A673 (cell line): ENCODE measurements around the gene MTF2. TPM values are rescaled to one million over a fixed set of nuclear protein-coding genes. Genes with fewer than 3 reads are reported as not detected.

Experiments
- BruUV-seq: library from RNA; stranded (reverse); fragments of 400-500 nt; replicated peaks from 2 replicates; lab custom pipeline; 2021; lab: Mats Ljungman, UMichigan
- CTCF ChIA-PET: fragments of 300-600 bp; sonication (Branson Sonifier 250); formaldehyde crosslinking; loops from one replicate; lab custom pipeline; 2022; ENCODE audit warnings: antibody characterized with exemption; lab: Charles Lee
- POLR2A ChIA-PET: fragments of 300-600 bp; sonication (Branson Sonifier 250); formaldehyde crosslinking; loops from one replicate; lab custom pipeline; 2022; ENCODE audit warnings: antibody characterized with exemption; ENCODE audit not compliant: low non-redundant PET; lab: Charles Lee
- DNase-seq: peaks from one replicate; pipeline ENCODE4 v3.0.0-alpha.2; 2015; ENCODE audit warnings: low spot score
- H3K27ac ChIP-seq: fragments of 200-600 bp; sonication (generic); 2 replicates; pipeline ENCODE4 v1.5.1; 2016; ENCODE audit warnings: mixed run types, low read depth, mild to moderate bottlenecking, mixed read lengths, antibody characterized with exemption, low read length; ENCODE audit not compliant: poor library complexity, severe bottlenecking
- H3K27me3 ChIP-seq: fragments of 200-600 bp; sonication (generic); replicated peaks from 2 replicates; pipeline ENCODE4 v1.6.1; 2017; ENCODE audit warnings: mixed run types, low read depth, mild to moderate bottlenecking, mixed read lengths, antibody characterized with exemption, low read length; ENCODE audit not compliant: insufficient read depth, poor library complexity
- H3K36me3 ChIP-seq: fragments of 200-600 bp; sonication (generic); 2 replicates; pipeline ENCODE4 v1.6.1; 2016; ENCODE audit warnings: mixed run types, mild to moderate bottlenecking, mixed read lengths, antibody characterized with exemption, low read length; ENCODE audit not compliant: insufficient read depth, poor library complexity, severe bottlenecking
- H3K4me1 ChIP-seq: fragments of 200-600 bp; sonication (generic); 2 replicates; pipeline ENCODE4 v1.6.1; 2017; ENCODE audit warnings: mixed run types, mild to moderate bottlenecking, mixed read lengths, antibody characterized with exemption, low read length; ENCODE audit not compliant: insufficient read depth, poor library complexity, severe bottlenecking
- H3K4me3 ChIP-seq: fragments of 200-600 bp; sonication (generic); 2 replicates; pipeline ENCODE4 v1.5.1; 2016; ENCODE audit warnings: low read depth, mixed run types, mild to moderate bottlenecking, mixed read lengths, low read length; ENCODE audit not compliant: poor library complexity, severe bottlenecking
- H3K9me3 ChIP-seq: fragments of 200-600 bp; sonication (generic); 2 replicates; pipeline ENCODE4 v1.6.1; 2016; ENCODE audit warnings: mixed run types, low read depth, mild to moderate bottlenecking, mixed read lengths, antibody characterized with exemption, low read length; ENCODE audit not compliant: poor library complexity, severe bottlenecking
- EZH2 ChIP-seq: fragments of 200-600 bp; sonication (generic); IDR thresholded peaks from 2 replicates; pipeline ENCODE4 v1.6.1; 2017; ENCODE audit warnings: borderline replicate concordance, low read depth, mild to moderate bottlenecking, mixed read lengths, antibody characterized with exemption, low read length; ENCODE audit not compliant: poor library complexity, severe bottlenecking
- intact Hi-C: fragments of 100-400 bp; cut with micrococcal nuclease; formaldehyde crosslinking; loops from one replicate; pipeline ENCODE4 v1.10.0; 2022; ENCODE audit not compliant: unreplicated experiment
- total RNA-seq: library from RNA; stranded (reverse); gene quantifications from 2 replicates; pipeline ENCODE4 v1.2.3, GENCODE V29; 2021
- TF ChIP-seq, protein P1 (sequence below): fragments of 300-800, 200-600 bp; sonication (generic); conservative IDR thresholded peaks from 2 replicates; pipeline ENCODE4 v1.5.1; 2017; ENCODE audit warnings: low read depth, mild to moderate bottlenecking, antibody characterized with exemption, low read length, moderate library complexity, mixed read lengths

Gene MTF2
- total RNA-seq, 1 experiment from 2014 or later: 68.5 TPM

DNA sequence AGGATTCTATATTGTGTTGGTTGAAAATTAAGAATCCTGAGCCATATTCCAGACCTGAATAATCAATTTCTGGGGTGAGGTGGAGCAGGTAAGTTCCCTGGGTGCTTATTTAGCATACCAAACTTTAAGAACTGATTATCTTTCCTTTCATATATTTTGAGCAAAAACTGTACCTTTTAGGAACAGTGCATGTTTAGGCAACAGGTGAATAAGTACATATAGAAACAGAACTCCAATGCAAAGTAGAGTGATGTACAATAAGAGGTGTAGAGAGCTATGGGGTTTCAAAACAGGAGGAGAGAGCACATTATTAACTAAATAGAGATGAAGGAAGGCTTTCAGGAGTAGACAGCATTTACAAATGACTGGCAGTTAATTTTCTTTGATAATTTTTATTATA is 72.4 kb downstream of the MTF2 start:
- H3K27ac ChIP-seq: no peak overlapping the region
- H3K4me1 ChIP-seq: no peaks in the 10 kb centered on the region
- BruUV-seq: no TSS peak
- H3K36me3 ChIP-seq: peaks cover 26% of the 10 kb centered on the region
- CTCF ChIA-PET: no interaction called here
- H3K27me3 ChIP-seq: no peaks in the 10 kb centered on the region
- POLR2A ChIA-PET: no interaction called here
- no peak overlapping the region for H3K4me3 ChIP-seq
- intact Hi-C loops: no loop called here
- no peaks in the 10 kb centered on the region for H3K9me3 ChIP-seq
- no peak for DNase-seq
- TF ChIP-seq, protein P1, sequence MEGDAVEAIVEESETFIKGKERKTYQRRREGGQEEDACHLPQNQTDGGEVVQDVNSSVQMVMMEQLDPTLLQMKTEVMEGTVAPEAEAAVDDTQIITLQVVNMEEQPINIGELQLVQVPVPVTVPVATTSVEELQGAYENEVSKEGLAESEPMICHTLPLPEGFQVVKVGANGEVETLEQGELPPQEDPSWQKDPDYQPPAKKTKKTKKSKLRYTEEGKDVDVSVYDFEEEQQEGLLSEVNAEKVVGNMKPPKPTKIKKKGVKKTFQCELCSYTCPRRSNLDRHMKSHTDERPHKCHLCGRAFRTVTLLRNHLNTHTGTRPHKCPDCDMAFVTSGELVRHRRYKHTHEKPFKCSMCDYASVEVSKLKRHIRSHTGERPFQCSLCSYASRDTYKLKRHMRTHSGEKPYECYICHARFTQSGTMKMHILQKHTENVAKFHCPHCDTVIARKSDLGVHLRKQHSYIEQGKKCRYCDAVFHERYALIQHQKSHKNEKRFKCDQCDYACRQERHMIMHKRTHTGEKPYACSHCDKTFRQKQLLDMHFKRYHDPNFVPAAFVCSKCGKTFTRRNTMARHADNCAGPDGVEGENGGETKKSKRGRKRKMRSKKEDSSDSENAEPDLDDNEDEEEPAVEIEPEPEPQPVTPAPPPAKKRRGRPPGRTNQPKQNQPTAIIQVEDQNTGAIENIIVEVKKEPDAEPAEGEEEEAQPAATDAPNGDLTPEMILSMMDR: no peak
- no peak for TF ChIP-seq EZH2

DNA sequence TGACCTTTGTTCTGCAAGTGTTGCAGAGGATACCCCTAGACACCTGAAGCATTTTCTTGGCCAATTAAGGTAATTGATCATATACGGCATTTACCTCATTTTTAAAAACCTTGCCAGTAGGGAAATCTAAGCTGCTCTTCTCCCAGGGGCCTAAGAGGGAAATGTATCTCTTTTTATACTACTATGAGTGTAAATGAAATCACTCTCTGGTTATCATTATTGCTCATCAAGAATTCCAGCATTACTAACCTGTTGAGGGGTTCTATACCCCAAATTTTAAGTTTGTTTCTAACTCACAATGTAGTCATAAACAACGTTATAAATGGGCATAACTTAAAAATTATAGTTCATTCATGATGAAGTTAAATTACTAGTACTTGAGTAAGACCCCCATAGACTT is 73.8 kb downstream of the MTF2 start:
- intact Hi-C loops: no loop called here
- Histone ChIP-seq H3K27ac (no peak overlapping the region), H3K27me3 (no peaks in the 10 kb centered on the region), H3K4me1 (no peaks in the 10 kb centered on the region), H3K9me3 (no peaks in the 10 kb centered on the region), H3K36me3 (peaks cover 31% of the 10 kb centered on the region), H3K4me3 (no peak overlapping the region)
- no peak for TF ChIP-seq EZH2
- TF ChIP-seq, protein P1: no peak
- CTCF ChIA-PET: no interaction called here
- no TSS peak for BruUV-seq
- no peak for DNase-seq
- POLR2A ChIA-PET: no interaction called here

DNA sequence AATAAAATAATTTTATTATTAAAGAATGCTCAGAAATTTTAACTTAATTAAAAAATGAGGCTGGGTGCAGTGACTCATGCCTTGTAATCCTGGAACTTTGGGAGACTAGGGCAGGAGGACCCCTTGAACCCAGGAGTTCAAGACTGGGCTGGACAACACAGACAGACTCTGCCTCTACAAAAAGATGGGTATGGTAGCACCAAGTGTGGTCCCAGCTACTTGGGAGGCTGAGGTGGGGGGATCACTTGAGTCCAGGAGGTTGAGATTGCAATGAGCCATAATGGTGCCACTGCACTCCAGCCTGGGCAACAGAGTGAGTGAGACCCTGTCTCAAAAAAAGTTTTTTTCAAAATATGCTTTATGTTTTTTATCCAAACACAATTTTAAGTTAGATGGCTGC is 75.8 kb downstream of the MTF2 start:
- no TSS peak for BruUV-seq
- Histone ChIP-seq H3K36me3 (peaks cover 44% of the 10 kb centered on the region), H3K27me3 (no peaks in the 10 kb centered on the region), H3K9me3 (no peaks in the 10 kb centered on the region), H3K4me1 (no peaks in the 10 kb centered on the region), H3K4me3 (no peak overlapping the region), H3K27ac (no peak overlapping the region)
- ChIA-PET CTCF (no interaction called here), POLR2A (no interaction called here)
- TF ChIP-seq, protein P1: no peak
- TF ChIP-seq EZH2: no peak
- intact Hi-C loops: no loop called here
- no peak for DNase-seq
